T-helper 1 cell treated with Interleukin-12 subunit alpha and Interleukin-12 subunit beta and Interleukin-4 antibody, amounts not matched to agents 30 μg/mL and 1 μg/mL, for 36 hours (primary cell): ENCODE measurements around the gene HDAC4.

Source experiments
- H3K27ac Mint-ChIP-seq: one replicate; pipeline ENCODE4 v1.8.0; 2021; ENCODE audit warnings: mild to moderate bottlenecking, mixed read lengths
- H3K27me3 Mint-ChIP-seq: one replicate; pipeline ENCODE4 v1.8.0; 2021; ENCODE audit warnings: low read depth, mixed read lengths
- H3K36me3 Mint-ChIP-seq: one replicate; pipeline ENCODE4 v1.8.0; 2021; ENCODE audit warnings: low read depth, mixed read lengths
- H3K4me1 Mint-ChIP-seq: one replicate; pipeline ENCODE4 v1.8.0; 2021; ENCODE audit warnings: low read depth, mixed read lengths
- H3K4me3 Mint-ChIP-seq: one replicate; pipeline ENCODE4 v1.8.0; 2021; ENCODE audit warnings: mild to moderate bottlenecking, moderate library complexity, mixed read lengths
- H3K9me3 Mint-ChIP-seq: one replicate; pipeline ENCODE4 v1.8.0; 2021; ENCODE audit warnings: mixed read lengths

HDAC4 gene

DNA sequence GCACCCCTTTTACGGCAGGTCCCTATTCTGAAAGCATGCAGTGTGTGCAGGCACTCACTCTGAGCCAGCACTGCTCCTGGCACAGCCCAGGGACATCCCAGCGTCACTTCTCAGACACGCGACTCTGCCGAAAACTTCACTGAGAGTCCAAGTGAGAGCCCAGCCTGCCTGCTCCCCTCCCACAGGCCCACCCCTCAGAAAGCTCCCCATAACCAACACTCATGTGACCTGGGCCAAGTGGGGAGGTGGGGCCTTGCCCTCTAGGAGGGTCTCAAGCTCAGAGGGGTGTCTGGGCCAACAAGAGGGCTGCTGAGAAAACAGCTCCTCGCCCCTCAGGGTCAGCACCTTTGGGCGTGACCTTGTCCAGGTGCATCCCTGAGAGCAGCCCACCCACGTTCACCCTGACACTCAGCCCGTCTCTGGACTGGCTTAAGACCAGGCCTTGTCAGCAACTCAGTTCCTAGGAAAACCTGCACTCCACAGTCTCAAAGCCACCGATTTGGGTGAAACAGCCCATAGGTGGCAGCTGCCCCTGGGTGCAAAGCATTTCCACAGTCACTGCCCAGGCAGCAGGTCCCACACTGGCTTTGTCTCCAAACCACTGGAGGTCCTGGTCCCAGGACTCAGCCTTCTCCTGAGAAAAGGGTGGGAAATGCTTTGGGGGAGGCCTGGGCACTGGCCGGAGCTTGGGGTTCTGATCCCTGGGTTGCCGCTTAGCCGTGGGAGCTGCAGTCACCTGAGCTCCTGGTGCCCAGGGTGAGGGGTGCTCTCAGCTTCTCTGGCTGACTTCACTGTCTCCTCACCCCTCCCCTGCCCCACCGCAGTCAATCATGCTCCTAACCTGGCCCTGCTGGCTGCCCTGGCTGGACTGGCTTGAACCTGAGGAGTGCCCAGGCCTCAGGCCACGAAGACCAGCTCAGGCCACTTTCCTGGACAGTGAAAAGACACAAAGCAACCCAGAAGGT lies 209.6 kb downstream of the HDAC4 start:
- H3K4me1 Mint-ChIP-seq = no peaks in the 10 kb centered on the region
- H3K36me3 Mint-ChIP-seq = peaks cover 28% of the 10 kb centered on the region
- peaks cover 3% of the 10 kb centered on the region for H3K9me3 Mint-ChIP-seq
- H3K4me3 Mint-ChIP-seq = no peak overlapping the region
- H3K27ac Mint-ChIP-seq = no peak overlapping the region
- H3K27me3 Mint-ChIP-seq = no peaks in the 10 kb centered on the region

DNA sequence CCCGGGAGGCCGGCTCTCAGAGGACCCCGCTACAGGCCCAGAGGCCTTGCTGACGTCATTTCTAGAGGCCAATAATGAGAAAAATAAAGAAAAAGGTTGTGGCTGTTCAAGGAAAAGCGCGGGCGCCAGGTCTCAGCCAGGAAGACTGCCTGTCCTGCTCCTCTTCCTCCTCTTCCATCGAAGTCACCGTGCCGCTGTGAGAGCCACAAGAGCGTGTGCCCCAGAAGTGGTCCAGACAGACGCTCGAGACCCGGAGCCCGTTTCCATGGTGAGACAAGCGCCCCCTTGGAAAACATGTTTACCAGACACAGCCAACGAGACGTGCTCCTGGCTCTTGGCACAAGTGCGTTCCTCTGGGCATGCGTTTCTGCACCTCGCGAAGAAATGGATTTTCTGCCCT lies 210.5 kb downstream of the HDAC4 start:
- Mint-ChIP-seq H3K9me3 (peaks cover 3% of the 10 kb centered on the region), H3K27me3 (no peaks in the 10 kb centered on the region), H3K27ac (no peak overlapping the region), H3K36me3 (peaks cover 34% of the 10 kb centered on the region), H3K4me3 (no peak overlapping the region), H3K4me1 (no peaks in the 10 kb centered on the region)

DNA sequence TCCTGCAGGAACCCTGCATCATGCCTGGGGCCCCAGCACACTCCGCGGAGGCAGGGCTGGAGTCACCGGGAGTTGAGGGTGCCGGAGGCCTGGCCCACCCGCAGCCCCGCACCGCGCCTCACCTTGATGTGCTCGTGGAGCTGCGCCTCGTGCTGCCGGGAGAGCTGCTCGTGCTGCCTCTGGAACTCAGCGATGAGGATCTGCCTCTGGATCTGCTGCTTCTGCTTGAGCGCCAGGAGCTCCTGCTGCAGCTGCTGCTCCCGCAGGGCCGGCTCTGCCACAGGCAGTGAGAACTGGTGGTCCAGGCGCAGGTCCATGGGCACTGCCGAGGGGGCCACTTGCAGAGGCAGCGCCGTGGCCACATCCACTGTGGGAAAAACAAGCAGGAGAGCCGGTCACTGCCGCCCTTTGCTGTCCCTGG lies 211.1 kb downstream of the HDAC4 start:
- Mint-ChIP-seq H3K27ac (no peak overlapping the region), H3K27me3 (no peaks in the 10 kb centered on the region), H3K36me3 (peaks cover 34% of the 10 kb centered on the region)

DNA sequence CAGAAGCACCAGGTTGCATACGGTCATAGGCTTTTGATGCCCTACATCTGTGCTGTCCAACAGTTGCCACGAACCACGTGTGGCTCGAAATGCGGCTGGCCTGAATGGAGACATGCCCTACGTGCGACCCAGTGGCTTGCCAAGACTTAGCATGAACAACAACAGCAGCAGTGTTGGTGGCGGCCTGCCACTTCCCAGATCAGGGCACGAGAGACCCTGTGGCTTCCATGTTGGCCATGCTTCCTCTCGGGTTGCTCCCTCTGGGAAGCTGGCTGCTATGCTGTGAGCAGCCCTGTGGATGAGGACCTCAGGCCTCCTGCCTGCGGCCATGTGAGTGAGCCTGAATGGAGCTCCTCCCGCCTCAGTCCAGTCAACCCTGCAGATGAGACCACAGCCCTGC lies 212.3 kb downstream of the HDAC4 start:
- no peaks in the 10 kb centered on the region for H3K27me3 Mint-ChIP-seq
- no peaks in the 10 kb centered on the region for H3K4me1 Mint-ChIP-seq
- H3K36me3 Mint-ChIP-seq = peaks cover 36% of the 10 kb centered on the region
- peaks cover 3% of the 10 kb centered on the region for H3K9me3 Mint-ChIP-seq
- H3K27ac Mint-ChIP-seq = no peak overlapping the region
- no peak overlapping the region for H3K4me3 Mint-ChIP-seq

More for the DNA sequence above, 211.1 kb downstream of the HDAC4 start:
- Mint-ChIP-seq H3K4me3 (no peak overlapping the region), H3K4me1 (no peaks in the 10 kb centered on the region), H3K9me3 (peaks cover 3% of the 10 kb centered on the region)

DNA sequence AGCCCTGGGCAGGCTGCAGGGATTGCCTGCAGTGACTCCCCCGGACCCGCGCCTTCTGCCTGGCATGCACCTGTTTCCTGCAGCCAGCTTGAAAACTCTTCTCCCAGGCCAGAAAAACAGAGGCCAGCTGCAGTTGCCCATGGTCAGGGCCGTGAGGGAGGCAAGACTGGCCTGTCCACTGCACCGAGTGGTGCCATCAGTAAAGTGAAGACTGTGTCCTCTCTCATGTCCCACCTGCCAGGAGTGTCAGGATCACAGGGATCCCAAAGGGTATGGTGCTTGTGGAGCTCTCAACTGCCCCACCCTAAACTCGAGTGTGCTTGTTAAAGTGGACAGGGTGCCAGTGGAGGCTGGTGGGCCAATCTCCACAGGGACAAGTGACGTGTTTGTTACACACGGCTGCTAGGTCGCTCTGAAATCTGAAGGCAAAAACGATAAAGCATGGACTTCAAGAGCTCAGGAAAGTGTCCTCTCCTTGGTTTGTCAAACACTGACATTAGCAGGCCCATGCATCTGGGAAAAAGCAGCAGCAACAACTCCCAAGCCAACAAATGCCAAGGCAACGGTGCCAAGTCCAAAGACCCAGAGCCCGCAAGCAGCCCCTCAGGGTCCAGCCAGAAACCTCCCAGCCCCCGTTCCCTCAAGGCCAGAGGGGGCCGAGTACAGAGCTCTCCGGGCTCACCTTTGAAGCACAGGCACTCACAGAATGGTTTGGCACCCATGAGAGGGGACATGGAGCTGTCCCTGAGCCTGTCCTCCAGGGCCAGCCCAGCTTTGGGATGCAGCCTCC lies 213.2 kb downstream of the HDAC4 start:
- H3K9me3 Mint-ChIP-seq = peaks cover 3% of the 10 kb centered on the region
- H3K4me1 Mint-ChIP-seq = no peaks in the 10 kb centered on the region
- H3K27ac Mint-ChIP-seq = no peak overlapping the region
- peaks cover 39% of the 10 kb centered on the region for H3K36me3 Mint-ChIP-seq
- no peak overlapping the region for H3K4me3 Mint-ChIP-seq
- H3K27me3 Mint-ChIP-seq = no peaks in the 10 kb centered on the region

DNA sequence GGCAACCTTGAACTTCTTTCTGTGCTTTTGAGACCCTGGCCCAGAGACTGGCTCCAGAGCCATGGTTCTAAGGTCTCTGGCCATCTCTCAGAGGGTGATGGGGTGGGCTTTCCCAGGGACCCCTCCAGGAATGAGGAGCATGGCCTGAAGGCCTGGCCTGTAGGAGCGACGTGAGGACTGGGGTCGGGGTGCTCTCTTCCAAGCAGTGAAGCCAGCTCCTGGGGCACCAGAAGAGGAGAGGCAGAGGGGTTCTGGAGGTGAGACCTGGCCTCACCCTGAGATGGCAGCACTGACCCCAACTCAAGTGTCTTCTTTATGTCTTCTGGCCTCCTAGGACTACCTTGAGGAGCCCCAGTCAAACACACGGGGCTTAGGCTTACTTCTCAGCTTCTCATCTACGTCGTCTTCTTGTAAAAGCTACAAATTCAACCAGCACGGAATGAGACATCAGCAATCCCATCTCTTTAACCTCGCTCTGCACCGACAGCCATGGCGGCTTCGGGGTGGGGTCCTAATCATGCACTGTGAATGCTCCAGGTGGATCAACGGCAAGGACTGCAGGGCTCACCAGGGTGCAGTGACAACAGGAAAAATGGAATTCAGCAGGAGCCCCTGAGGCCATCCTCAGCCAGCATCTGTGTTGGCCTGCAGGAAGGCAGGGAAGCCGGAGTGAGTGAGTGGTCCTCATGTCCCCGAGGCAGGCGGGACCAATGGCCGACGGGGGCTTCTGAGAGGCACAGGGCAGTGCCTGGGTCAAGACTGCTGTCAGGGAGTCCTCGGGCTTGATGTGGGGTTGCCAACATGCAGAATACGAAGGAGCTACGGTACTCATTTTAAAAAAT lies 214.1 kb downstream of the HDAC4 start:
- peaks cover 3% of the 10 kb centered on the region for H3K9me3 Mint-ChIP-seq
- peaks cover 37% of the 10 kb centered on the region for H3K36me3 Mint-ChIP-seq
- no peaks in the 10 kb centered on the region for H3K4me1 Mint-ChIP-seq
- H3K27ac Mint-ChIP-seq = no peak overlapping the region
- no peaks in the 10 kb centered on the region for H3K27me3 Mint-ChIP-seq
- H3K4me3 Mint-ChIP-seq = no peak overlapping the region

DNA sequence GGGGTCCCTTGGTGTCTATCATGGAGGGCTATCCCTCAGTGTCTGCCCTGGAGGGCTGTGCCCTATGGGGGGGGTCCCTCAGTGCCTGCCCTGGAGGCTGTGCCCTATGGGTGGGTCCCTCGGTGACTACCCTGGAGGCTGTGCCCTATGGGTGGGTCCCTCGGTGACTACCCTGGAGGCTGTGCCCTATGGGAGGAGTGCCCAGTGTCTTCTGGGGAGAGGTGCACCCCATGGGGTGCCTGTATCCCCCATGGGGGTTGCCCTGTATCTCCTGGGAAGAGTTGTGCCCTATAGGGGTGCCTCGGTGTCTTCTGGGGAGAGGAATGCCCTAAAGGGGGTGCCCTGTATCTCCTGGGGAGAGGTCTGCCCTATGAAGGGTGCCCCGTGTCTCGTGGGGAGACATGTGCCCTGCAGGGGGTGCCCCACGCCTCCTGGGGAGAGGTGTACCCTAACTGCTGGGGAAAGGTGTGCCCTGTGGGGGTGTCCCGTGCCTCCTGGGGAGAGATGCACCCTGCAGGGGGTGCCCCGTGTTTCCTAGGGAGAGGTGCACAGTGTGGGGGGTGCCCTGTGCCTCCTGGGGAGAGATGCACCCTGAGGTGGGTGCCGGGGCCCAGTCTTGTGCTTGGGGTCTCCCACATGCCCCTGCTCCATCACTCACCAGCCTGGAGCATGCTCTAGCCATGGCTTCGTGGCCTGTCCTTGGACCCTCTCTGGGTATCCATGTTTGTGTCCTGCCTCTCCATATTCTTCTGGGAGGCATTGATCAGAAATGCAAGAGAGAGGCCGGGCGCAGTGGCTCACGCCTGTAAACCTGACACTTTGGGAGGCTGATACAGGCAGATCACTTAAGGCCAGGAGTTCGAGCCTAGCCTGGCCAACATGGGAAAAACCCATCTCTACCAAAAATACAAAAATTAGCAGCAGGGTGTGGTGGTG lies 215.6 kb downstream of the HDAC4 start:
- Mint-ChIP-seq H3K9me3 (no peaks in the 10 kb centered on the region), H3K36me3 (peaks cover 38% of the 10 kb centered on the region), H3K27me3 (no peaks in the 10 kb centered on the region), H3K4me3 (no peak overlapping the region), H3K27ac (no peak overlapping the region), H3K4me1 (no peaks in the 10 kb centered on the region)

DNA sequence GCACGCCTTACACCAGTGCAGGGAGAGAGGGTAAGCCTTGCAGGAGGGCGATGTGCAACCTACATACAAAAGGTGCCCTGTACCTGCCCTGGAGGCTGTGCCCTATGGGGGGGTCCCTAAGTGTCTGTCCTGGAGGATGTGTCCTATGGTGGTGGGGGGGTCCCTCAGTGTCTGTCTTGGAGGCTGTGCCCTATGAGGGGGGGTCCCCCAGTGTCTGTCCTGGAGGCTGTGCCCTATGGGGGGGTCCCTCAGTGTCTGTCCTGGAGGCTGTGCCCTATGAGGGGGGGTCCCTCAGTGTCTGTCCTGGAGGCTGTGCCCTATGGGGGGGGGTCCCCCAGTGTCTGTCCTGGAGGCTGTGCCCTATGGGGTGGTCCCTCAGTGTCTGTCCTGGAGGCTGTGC lies 216.6 kb downstream of the HDAC4 start:
- H3K4me3 Mint-ChIP-seq = no peak overlapping the region
- no peaks in the 10 kb centered on the region for H3K27me3 Mint-ChIP-seq
- no peaks in the 10 kb centered on the region for H3K9me3 Mint-ChIP-seq
- no peak overlapping the region for H3K27ac Mint-ChIP-seq
- peaks cover 36% of the 10 kb centered on the region for H3K36me3 Mint-ChIP-seq
- no peaks in the 10 kb centered on the region for H3K4me1 Mint-ChIP-seq

DNA sequence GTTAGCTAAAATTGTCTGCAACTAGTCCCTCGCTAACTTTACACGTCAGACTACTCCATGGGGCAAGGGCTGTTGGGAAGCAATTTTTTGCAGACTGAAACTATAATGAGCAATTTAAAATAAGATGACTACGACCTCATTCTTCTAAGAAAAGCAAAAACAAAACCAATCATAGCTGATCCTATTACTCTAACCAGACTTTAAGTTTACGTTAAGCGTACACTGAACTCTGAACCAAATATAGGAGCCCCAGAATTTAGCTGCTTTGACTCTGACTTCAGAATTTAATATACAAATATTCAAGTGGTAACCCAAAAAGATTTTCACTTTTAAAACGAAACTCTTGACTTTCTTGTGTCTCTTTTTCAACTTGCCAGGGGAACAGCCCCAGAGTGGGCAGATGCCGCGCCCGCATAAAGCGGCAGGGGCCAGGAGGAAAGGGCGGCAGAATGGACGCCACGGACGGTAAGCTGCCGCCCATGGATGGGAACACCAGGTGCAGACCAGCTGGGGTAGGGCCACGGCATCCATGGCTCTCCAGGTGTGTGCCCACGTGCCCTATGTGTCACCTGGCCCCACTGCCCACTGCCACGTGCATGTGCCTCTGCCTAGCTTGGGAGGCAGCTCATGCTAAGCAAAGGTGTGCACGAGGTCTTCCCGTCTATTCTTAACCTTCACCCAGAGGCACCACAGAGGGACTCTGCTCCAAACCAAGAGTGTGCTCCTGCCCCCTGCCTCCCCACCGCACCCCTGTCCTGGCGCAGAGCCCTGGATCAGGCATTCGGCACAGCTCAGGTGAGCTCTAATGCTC lies 217.6 kb downstream of the HDAC4 start:
- H3K9me3 Mint-ChIP-seq = no peaks in the 10 kb centered on the region
- no peaks in the 10 kb centered on the region for H3K27me3 Mint-ChIP-seq
- H3K36me3 Mint-ChIP-seq = peaks cover 40% of the 10 kb centered on the region
- no peak overlapping the region for H3K4me3 Mint-ChIP-seq
- no peaks in the 10 kb centered on the region for H3K4me1 Mint-ChIP-seq
- H3K27ac Mint-ChIP-seq = no peak overlapping the region

DNA sequence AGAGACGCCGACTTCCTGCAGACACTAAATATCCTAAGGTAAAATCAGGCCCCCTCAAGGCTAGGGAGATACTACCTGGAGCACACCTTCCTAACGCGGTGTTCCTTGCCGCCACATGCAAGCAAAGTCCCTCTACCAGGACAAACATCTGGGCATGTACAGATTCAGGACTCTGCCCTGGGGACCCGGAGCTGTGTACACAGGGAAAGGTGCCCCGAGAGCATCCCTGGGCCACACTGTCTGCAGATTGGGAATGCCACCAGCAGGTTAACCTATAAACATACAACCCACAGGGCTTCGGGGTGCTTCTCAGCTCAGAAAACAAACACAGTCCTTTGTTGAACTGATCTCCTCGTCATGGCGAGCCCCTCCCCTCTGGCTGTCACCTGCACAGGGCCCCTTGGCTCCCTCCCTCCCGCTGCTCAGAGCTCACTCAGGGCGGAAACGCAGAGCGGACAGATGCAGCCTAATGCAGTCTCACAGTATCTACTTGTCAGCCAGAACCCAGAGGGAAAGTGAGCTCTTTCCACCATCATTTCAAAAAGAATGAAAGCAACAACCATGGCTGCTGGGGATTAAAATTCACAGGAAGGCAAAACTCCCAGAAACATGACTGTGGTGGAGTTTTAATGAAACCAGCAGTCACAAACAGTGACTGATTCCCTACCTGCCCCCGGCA lies 218.8 kb downstream of the HDAC4 start:
- H3K27me3 Mint-ChIP-seq = no peaks in the 10 kb centered on the region
- no peak overlapping the region for H3K27ac Mint-ChIP-seq
- H3K9me3 Mint-ChIP-seq = peaks cover 3% of the 10 kb centered on the region
- H3K36me3 Mint-ChIP-seq = peaks cover 47% of the 10 kb centered on the region
- no peak overlapping the region for H3K4me3 Mint-ChIP-seq
- H3K4me1 Mint-ChIP-seq = no peaks in the 10 kb centered on the region

DNA sequence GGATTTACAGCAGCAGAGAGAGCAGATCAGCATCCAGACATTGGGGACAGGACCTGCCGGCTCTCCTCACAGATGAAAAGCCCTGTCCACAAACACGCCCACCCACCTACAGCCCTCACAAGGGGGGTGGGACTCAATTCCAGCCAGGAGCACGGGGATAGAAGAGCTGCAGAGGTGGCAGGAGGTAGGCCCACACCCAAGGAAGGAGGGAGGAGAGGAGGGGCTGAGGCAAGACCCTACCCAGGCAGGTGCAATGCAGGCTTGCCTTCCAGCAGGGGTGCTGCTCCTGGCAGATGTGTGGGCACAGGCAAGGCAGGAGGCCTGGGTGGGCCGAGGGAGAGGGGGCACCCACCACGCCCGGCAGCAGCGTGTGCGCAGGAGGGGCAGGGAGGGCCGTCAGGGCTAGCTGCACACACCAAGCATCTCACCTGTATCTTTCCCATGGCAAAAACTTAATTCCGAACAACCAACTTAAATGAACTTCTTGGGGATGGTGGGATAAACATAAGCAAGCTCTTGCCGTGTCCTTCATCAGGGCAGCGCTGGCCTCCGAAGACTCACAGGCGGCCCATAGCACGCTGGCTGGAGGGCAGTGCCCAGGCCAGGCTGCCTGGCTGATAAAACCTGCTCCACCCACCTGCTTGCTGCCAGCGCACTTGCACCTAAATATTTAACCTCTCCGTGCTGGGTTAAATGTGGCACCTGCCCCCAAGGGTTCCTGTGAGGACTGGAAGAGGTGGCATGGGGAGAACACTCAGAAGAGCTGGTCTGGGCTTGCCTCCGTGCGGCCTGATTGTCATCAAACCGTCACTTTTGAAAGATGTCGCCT lies 219.5 kb downstream of the HDAC4 start:
- no peak overlapping the region for H3K4me3 Mint-ChIP-seq
- H3K36me3 Mint-ChIP-seq = peaks cover 49% of the 10 kb centered on the region
- H3K27me3 Mint-ChIP-seq = no peaks in the 10 kb centered on the region
- no peak overlapping the region for H3K27ac Mint-ChIP-seq
- no peaks in the 10 kb centered on the region for H3K4me1 Mint-ChIP-seq
- peaks cover 9% of the 10 kb centered on the region for H3K9me3 Mint-ChIP-seq
